SK-N-SH (cell line): ENCODE data around the gene C2CD4C. TPM values are rescaled to one million over a fixed set of nuclear protein-coding genes. Genes with fewer than 3 reads are reported as not detected.
A peak's percentile ranks its signal among the peaks of the same experiment; 100 is the strongest.

Experiments
- CTCF ChIA-PET: fragments of 300-600, 350-600 bp; formaldehyde crosslinking; extraction: SDS; loops from one replicate; lab custom pipeline; 2021; lab: Yijun Ruan, JAX
- POLR2A ChIA-PET: fragments of 350-600 bp; sonication (Branson Sonifier 250); formaldehyde crosslinking; extraction: SDS; loops from one replicate; lab custom pipeline; 2020; ENCODE audit warnings: antibody characterized with exemption, inconsistent platforms; lab: Yijun Ruan, JAX
- DNase-seq: peaks from one replicate; pipeline ENCODE4 v3.0.0; 2012
- H2AFZ ChIP-seq: fragments of 200-600 bp; sonication (generic); 2 replicates; pipeline ENCODE4 v1.8.1; 2016; ENCODE audit warnings: antibody characterized with exemption, mild to moderate bottlenecking, low read depth
- H3F3A ChIP-seq: fragments of 200-600 bp; sonication (generic); replicated peaks from 2 replicates; pipeline ENCODE3; 2016; ENCODE audit warnings: antibody characterized with exemption, mild to moderate bottlenecking; ENCODE audit not compliant: insufficient read depth
- H3K27ac ChIP-seq, 2 experiments: fragments of 200-500 bp in 1 of 2; fragments of 200-600 bp in 1 of 2; sonication (Bioruptor generic) in 1 of 2; sonication (generic), shearing (Covaris generic) in 1 of 2; 2 replicates each; pipeline versions ENCODE4 v1.5.1 to v1.6.1; 2014 to 2016; ENCODE audit warnings: low read depth in 2 of 2, inconsistent platforms in 1 of 2, low read length in 1 of 2, mild to moderate bottlenecking in 1 of 2, mixed read lengths in 1 of 2
- H3K27me3 ChIP-seq: fragments of 200-600 bp; sonication (generic), shearing (Covaris generic); 2 replicates; pipeline ENCODE4 v1.6.1; 2016; ENCODE audit warnings: mixed run types; ENCODE audit not compliant: insufficient read depth
- H3K36me3 ChIP-seq, 2 experiments: fragments of 200-500 bp in 1 of 2; fragments of 200-600 bp in 1 of 2; sonication (Bioruptor generic) in 1 of 2; sonication (generic) in 1 of 2; replicated peaks in 1 of 2; 2 replicates each; pipeline versions ENCODE3 to v1.5.1; 2014 to 2016; ENCODE audit warnings: low read length in 1 of 2, mild to moderate bottlenecking in 1 of 2; ENCODE audit not compliant: insufficient read depth in 2 of 2, control insufficient read depth in 1 of 2
- H3K4me1 ChIP-seq, 2 experiments: fragments of 200-500 bp in 1 of 2; fragments of 200-600 bp in 1 of 2; sonication (Bioruptor generic) in 1 of 2; sonication (generic), shearing (Covaris generic) in 1 of 2; 2 replicates each; pipeline versions ENCODE4 v1.5.1 to v1.6.1; 2014 to 2016; ENCODE audit warnings: low read depth in 1 of 2, low read length in 1 of 2, mixed run types in 1 of 2; ENCODE audit not compliant: insufficient read depth in 2 of 2, control insufficient read depth in 1 of 2
- H3K4me2 ChIP-seq: fragments of 200-600 bp; sonication (generic), shearing (Covaris generic); 2 replicates; pipeline ENCODE4 v1.6.1; 2017; ENCODE audit warnings: mixed run types
- H3K4me3 ChIP-seq, 2 experiments: fragments of 200-500 bp in 1 of 2; fragments of 200-600 bp in 1 of 2; sonication (Bioruptor generic) in 1 of 2; sonication (generic), shearing (Covaris generic) in 1 of 2; 2 replicates each; pipeline versions ENCODE4 v1.5.1 to v1.8.1; 2014 to 2016; ENCODE audit warnings: low read depth in 2 of 2, inconsistent platforms in 1 of 2, low read length in 1 of 2, mild to moderate bottlenecking in 1 of 2, mixed read lengths in 1 of 2, moderate library complexity in 1 of 2
- H3K79me2 ChIP-seq: fragments of 200-600 bp; sonication (generic); 2 replicates; pipeline ENCODE4 v1.8.1; 2017; ENCODE audit warnings: mild to moderate bottlenecking; ENCODE audit not compliant: insufficient read depth
- H3K9ac ChIP-seq: fragments of 200-600 bp; sonication (generic); 2 replicates; pipeline ENCODE4 v1.6.1; 2017; ENCODE audit warnings: mixed run types
- H3K9me2 ChIP-seq: fragments of 200-600 bp; sonication (generic); 2 replicates; pipeline ENCODE4 v1.6.1; 2017; ENCODE audit warnings: mixed run types
- H3K9me3 ChIP-seq: fragments of 200-600 bp; sonication (generic); 2 replicates; pipeline ENCODE4 v1.6.1; 2017; ENCODE audit warnings: mixed run types, mild to moderate bottlenecking, moderate library complexity
- H4K20me1 ChIP-seq: fragments of 200-600 bp; sonication (generic); 2 replicates; pipeline ENCODE4 v1.6.1; 2017; ENCODE audit warnings: mild to moderate bottlenecking, mixed run types; ENCODE audit not compliant: insufficient read depth
- CHD2 ChIP-seq: fragments of 150-350 bp; IDR thresholded peaks from 2 replicates; pipeline ENCODE4 v1.6.1; 2018; ENCODE audit warnings: low read length; ENCODE audit not compliant: partially characterized antibody
- EP300 ChIP-seq, 2 experiments: IDR thresholded peaks; 2 replicates each; pipeline versions ENCODE4 v1.4.0 to v1.6.1; 2012; ENCODE audit warnings: borderline replicate concordance in 1 of 2, low read depth in 1 of 2, low read length in 1 of 2
- EZH2phosphoT487 ChIP-seq: fragments of 200-600 bp; sonication (generic); IDR thresholded peaks from 2 replicates; pipeline ENCODE4 v1.6.1; 2017; ENCODE audit warnings: low read depth, mixed run types, mild to moderate bottlenecking, antibody characterized with exemption, moderate library complexity, borderline replicate concordance
- GABPA ChIP-seq: IDR thresholded peaks from 2 replicates; pipeline ENCODE4 v1.4.0; 2012; ENCODE audit warnings: low read depth, mild to moderate bottlenecking
- MEF2A ChIP-seq: IDR thresholded peaks from 2 replicates; pipeline ENCODE4 v1.4.0; 2012; ENCODE audit warnings: low read depth, borderline replicate concordance
- MXI1 ChIP-seq: IDR thresholded peaks from 2 replicates; pipeline ENCODE4 v1.6.1; 2012; ENCODE audit warnings: mild to moderate bottlenecking, low read depth, low read length, improper control_type of control experiment
- NFIC ChIP-seq: IDR thresholded peaks from 2 replicates; pipeline ENCODE4 v1.4.0; 2012; ENCODE audit warnings: borderline replicate concordance
- POLR2AphosphoS5 ChIP-seq: IDR thresholded peaks from 2 replicates; pipeline ENCODE4 v1.6.1; 2012; ENCODE audit warnings: low read depth, low read length
- RCOR1 ChIP-seq: fragments of 150-350 bp; IDR thresholded peaks from 2 replicates; pipeline ENCODE4 v1.6.1; 2017; ENCODE audit warnings: antibody characterized with exemption, low read length
- RXRA ChIP-seq: IDR thresholded peaks from 2 replicates; pipeline ENCODE4 v1.4.0; 2012; ENCODE audit warnings: low read depth, mild to moderate bottlenecking, borderline replicate concordance
- SIN3A ChIP-seq: IDR thresholded peaks from 2 replicates; pipeline ENCODE4 v1.6.1; 2012; ENCODE audit warnings: low read depth, mild to moderate bottlenecking, low read length, moderate library complexity, borderline replicate concordance
- SMC3 ChIP-seq: IDR thresholded peaks from 2 replicates; pipeline ENCODE4 v1.6.1; 2012; ENCODE audit warnings: low read depth, low read length, improper control_type of control experiment
- TEAD4 ChIP-seq: IDR thresholded peaks from 2 replicates; pipeline ENCODE4 v1.4.0; 2012; ENCODE audit warnings: mild to moderate bottlenecking, borderline replicate concordance; ENCODE audit not compliant: insufficient read depth
- WGBS: methylation state at CpG from one replicate; pipeline ENCODE4 v1.1.6; 2017; ENCODE audit warnings: low lambda C conversion rate; 5-methylcytosine and 5-hydroxymethylcytosine counted together
- polyA plus RNA-seq, 3 experiments: library from polyadenylated mRNA; depleted of rRNA; stranded (reverse); fragments of >200 nt; gene quantifications; 2 replicates each; pipeline ENCODE4 v1.2.3, GENCODE V29; 2012
- TF ChIP-seq, protein P1 (sequence below): fragments of 200-600 bp; sonication (generic); IDR thresholded peaks from 2 replicates; pipeline ENCODE4 v1.6.1; 2017; ENCODE audit warnings: antibody characterized with exemption, mild to moderate bottlenecking, moderate library complexity
- TF ChIP-seq, protein P2 (sequence below): IDR thresholded peaks from 2 replicates; pipeline ENCODE4 v1.4.0; 2012; ENCODE audit warnings: low read depth, borderline replicate concordance
- TF ChIP-seq, protein P3 (sequence below): IDR thresholded peaks from 2 replicates; pipeline ENCODE4; 2012
- TF ChIP-seq, protein P4 (sequence below): IDR thresholded peaks from 2 replicates; pipeline ENCODE4 v1.6.1; 2012; ENCODE audit warnings: mild to moderate bottlenecking, low read depth, low read length, moderate library complexity

The C2CD4C gene
- polyA plus RNA-seq, 1 of the 3 experiments (the other 2 are of a cell fraction): 0.23 TPM

DNA sequence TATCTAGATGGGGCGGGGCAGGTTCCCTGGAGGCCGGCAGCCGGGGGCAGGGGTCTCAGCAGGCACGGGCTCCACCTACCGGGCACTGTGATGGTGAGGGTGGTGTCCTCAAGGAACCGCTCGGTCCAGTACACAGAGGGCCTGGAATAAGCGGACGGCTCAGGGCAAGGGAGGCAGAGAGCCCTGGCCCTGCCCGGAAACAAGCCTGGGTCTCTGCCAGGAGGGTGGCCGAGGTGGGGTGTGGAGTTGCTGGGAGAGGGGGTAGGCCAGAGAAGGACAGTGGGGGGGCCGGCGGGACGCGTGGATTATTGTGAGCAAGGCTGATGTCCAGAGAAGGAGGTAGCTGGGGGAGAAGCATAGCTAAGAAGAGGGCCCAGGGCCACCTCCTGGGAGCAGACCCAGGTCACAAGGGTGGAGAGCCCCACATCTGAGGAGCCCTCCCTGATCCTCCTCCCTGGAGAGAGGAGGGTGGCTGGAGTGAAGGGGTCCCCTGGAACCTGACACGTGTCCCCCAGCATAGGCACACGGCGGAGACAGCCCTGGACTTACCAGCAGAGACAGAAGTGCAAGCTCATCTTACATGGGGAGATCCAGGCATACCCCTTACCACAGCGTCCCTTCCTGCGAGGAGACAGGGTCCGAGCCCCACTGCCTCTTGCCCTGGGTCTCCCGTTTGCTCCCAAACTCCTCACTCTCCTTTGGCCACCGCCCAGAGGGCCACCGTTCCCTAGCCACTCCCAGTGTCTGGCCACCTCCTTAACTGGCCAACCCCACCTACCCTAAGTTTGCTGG lies 35.4 kb downstream of the C2CD4C start (continued):
- TF ChIP-seq, protein P1, sequence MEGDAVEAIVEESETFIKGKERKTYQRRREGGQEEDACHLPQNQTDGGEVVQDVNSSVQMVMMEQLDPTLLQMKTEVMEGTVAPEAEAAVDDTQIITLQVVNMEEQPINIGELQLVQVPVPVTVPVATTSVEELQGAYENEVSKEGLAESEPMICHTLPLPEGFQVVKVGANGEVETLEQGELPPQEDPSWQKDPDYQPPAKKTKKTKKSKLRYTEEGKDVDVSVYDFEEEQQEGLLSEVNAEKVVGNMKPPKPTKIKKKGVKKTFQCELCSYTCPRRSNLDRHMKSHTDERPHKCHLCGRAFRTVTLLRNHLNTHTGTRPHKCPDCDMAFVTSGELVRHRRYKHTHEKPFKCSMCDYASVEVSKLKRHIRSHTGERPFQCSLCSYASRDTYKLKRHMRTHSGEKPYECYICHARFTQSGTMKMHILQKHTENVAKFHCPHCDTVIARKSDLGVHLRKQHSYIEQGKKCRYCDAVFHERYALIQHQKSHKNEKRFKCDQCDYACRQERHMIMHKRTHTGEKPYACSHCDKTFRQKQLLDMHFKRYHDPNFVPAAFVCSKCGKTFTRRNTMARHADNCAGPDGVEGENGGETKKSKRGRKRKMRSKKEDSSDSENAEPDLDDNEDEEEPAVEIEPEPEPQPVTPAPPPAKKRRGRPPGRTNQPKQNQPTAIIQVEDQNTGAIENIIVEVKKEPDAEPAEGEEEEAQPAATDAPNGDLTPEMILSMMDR: no peak
- TF ChIP-seq, protein P2, sequence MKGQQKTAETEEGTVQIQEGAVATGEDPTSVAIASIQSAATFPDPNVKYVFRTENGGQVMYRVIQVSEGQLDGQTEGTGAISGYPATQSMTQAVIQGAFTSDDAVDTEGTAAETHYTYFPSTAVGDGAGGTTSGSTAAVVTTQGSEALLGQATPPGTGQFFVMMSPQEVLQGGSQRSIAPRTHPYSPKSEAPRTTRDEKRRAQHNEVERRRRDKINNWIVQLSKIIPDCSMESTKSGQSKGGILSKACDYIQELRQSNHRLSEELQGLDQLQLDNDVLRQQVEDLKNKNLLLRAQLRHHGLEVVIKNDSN: no peak
- no peak for TF ChIP-seq GABPA
- TF ChIP-seq EZH2phosphoT487: no peak
- TF ChIP-seq, protein P3, sequence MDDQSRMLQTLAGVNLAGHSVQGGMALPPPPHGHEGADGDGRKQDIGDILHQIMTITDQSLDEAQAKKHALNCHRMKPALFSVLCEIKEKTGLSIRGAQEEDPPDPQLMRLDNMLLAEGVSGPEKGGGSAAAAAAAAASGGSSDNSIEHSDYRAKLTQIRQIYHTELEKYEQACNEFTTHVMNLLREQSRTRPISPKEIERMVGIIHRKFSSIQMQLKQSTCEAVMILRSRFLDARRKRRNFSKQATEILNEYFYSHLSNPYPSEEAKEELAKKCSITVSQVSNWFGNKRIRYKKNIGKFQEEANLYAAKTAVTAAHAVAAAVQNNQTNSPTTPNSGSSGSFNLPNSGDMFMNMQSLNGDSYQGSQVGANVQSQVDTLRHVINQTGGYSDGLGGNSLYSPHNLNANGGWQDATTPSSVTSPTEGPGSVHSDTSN: no peak

DNA sequence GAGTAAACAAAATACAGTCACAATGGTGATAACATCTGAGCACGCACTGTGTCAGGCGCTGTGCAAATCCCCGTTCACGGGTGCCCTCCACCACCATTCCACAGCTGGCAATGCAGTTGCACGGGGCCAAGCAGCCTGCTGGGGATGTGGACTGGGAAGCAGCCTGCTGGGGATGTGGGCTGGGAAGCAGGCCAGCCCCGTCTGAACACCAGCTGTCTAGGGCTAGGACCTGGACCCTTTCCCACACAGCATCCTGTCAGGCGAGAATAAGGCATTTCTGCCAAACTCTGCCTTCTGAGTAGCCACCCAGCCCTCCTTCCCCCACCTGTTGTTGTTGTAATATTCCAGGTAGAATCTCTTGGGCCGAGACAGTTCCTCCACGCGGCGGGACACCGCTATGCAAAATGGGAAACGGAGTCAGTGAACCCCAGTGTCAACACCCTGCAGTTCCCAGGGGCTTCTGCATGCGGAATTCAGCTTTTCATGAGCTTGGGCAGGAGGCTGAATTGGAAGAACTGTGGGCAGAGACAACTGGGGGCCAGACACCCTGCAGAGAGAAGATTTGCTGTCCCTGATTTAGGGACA lies 36.5 kb downstream of the C2CD4C start:
- Histone ChIP-seq H3F3A (no peaks in the 10 kb centered on the region), H3K4me3 (no peak overlapping the region), H3K79me2 (no peaks in the 10 kb centered on the region), H3K36me3 (no peaks in the 10 kb centered on the region), H3K27ac (peak overlapping the region in 1 of 2 experiments; percentile 65; a peak in 2 of 4 replicates), H3K9me3 (no peaks in the 10 kb centered on the region), H3K4me2 (no peak overlapping the region), H3K27me3 (no peaks in the 10 kb centered on the region; the same call in 1 of the 2 replicates), H2AFZ (no peak overlapping the region), H3K4me1 (peaks cover 0 to 15% of the 10 kb centered on the region in 2 experiments; a peak in 1 of 4 replicates), H3K9me2 (no peaks in the 10 kb centered on the region), H3K9ac (no peak overlapping the region), H4K20me1 (no peaks in the 10 kb centered on the region)
- POLR2A ChIA-PET: no interaction called here
- DNase-seq: peak; percentile 81
- CTCF ChIA-PET: interaction anchor here (0.9 to 2.0 kb wide), 4 partner anchors 10 to 138 kb away, joined by 3 to 10 read pairs (median 6); no protein-coding TSS in a partner anchor
- 52% methylated on average over 14 of the region's 14 CpGs for WGBS
- TF ChIP-seq, protein P4, sequence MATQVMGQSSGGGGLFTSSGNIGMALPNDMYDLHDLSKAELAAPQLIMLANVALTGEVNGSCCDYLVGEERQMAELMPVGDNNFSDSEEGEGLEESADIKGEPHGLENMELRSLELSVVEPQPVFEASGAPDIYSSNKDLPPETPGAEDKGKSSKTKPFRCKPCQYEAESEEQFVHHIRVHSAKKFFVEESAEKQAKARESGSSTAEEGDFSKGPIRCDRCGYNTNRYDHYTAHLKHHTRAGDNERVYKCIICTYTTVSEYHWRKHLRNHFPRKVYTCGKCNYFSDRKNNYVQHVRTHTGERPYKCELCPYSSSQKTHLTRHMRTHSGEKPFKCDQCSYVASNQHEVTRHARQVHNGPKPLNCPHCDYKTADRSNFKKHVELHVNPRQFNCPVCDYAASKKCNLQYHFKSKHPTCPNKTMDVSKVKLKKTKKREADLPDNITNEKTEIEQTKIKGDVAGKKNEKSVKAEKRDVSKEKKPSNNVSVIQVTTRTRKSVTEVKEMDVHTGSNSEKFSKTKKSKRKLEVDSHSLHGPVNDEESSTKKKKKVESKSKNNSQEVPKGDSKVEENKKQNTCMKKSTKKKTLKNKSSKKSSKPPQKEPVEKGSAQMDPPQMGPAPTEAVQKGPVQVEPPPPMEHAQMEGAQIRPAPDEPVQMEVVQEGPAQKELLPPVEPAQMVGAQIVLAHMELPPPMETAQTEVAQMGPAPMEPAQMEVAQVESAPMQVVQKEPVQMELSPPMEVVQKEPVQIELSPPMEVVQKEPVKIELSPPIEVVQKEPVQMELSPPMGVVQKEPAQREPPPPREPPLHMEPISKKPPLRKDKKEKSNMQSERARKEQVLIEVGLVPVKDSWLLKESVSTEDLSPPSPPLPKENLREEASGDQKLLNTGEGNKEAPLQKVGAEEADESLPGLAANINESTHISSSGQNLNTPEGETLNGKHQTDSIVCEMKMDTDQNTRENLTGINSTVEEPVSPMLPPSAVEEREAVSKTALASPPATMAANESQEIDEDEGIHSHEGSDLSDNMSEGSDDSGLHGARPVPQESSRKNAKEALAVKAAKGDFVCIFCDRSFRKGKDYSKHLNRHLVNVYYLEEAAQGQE: no peak
- no peak for TF ChIP-seq SIN3A
- TF ChIP-seq MEF2A: no peak
- no peak for TF ChIP-seq RXRA
- no peak for TF ChIP-seq POLR2AphosphoS5
- TF ChIP-seq, protein P1: no peak
- no peak for TF ChIP-seq MXI1
- no peak for TF ChIP-seq NFIC
- TF ChIP-seq RCOR1: no peak
- TF ChIP-seq CHD2: no peak
- TF ChIP-seq, protein P3: no peak
- TF ChIP-seq EP300 (IDR thresholded peaks at IDR 0.05; ENCODE audit: borderline replicate concordance in 1 of 2, low read depth in 1 of 2, low read length in 1 of 2): no peak
- no peak for TF ChIP-seq SMC3
- TF ChIP-seq TEAD4: no peak
